Skeletal muscle cell (primary cell): ENCODE data around the gene GSTM4.
"Not testable (repeated sequence)": the region's sequence is repeated elsewhere in the genome, so short reads cannot be mapped to it uniquely, and the experiment has no call there.

Source experiments
- DNase-seq: peaks from one replicate; pipeline ENCODE4 v3.0.0-alpha.2; 2010; ENCODE audit warnings: low read depth
- H3K4me3 ChIP-seq: 2 replicates; pipeline ENCODE4 v1.5.1; 2011; ENCODE audit warnings: low read depth, mild to moderate bottlenecking, control low read depth, low read length, moderate library complexity

GSTM4 gene

DNA sequence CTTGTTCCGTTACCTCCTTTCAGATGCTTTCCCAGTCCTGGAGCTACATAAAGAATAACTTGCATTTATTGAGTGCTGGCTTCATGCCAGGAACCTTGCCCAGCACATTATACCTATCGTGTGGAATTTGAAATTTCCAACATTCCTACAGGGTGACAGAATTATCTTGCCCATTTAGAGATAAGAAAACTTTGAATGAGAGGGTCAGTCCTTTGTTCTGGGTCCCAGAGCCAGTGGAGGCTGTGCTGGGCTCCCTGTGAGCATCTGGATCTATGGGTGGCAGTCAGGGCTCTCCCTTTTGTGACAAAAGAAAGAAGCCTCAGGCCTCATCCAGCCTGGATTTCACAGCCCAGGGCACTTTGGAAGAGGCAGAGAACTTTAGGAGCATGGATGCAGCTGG lies 3.2 kb downstream of the GSTM4 start:
- no peak for DNase-seq
- H3K4me3 ChIP-seq: no peak overlapping the region

DNA sequence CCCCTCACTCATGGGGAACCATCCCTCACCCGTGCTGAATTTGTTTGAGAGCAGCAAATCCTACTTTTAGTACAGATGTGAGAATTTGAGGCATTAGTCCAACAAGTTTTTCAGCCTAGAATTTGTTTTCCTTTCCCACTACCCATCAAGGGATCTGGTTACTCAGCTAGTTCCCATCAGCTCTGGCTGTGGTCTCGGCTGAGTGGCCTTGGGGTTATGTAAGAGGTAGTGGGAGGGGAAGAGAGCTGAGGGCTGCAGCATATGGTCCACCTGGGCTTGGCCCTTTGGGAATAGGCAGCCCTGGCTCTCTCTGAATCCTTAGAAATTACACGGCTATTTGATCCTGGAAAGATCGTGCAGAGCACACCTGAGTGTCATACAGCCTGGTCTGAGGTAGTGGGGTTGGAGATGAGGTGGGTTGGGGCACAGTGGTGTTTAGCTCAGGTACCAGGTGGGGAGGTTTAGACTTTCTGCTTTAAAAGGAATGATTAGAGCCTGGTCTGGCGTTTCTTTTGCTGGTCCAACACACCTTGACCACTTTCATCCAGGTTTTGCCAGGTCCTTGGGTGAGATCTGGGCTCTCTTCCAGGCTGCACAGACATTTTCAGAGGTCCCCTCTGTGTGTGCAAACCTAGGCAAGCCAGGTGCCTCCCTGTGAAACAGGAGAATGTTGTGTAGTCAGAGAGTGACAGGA lies 4.2 kb downstream of the GSTM4 start:
- peak; percentile 25 for DNase-seq
- H3K4me3 ChIP-seq: no peak overlapping the region

DNA sequence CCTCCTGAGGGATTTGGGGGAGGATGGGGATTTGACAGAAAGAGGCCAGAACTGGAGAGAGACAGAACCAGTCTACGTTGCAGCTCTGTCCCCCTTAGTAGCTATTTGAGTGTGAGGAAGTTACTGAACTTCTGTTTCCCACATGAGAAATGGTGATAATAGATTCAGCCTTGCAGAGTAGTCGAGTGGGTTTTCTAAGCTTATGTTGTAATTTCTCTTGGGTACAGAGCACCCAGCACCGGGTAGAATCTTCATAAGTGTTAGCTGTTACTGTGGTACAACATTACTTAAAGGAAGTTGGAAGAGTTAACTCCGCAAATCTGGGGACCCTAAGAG lies 4.8 kb downstream of the GSTM4 start:
- not testable (repeated sequence) for H3K4me3 ChIP-seq, DNase-seq

DNA sequence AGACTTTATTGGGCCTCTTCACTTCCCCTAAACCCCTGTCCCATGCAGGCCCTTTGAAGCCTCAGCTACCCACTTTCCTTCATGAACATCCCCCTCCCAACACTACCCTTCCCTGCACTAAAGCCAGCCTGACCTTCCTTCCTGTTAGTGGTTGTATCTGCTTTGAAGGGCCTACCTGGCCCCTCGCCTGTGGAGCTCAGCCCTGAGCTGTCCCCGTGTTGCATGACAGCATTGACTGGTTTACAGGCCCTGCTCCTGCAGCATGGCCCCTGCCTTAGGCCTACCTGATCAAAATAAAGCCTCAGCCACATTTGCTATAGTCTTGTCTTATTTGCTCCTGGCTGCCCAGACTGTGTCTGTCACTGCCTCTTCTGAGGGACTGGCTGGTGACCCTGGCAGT lies 5.5 kb downstream of the GSTM4 start:
- H3K4me3 ChIP-seq: no peak overlapping the region
- no peak for DNase-seq

DNA sequence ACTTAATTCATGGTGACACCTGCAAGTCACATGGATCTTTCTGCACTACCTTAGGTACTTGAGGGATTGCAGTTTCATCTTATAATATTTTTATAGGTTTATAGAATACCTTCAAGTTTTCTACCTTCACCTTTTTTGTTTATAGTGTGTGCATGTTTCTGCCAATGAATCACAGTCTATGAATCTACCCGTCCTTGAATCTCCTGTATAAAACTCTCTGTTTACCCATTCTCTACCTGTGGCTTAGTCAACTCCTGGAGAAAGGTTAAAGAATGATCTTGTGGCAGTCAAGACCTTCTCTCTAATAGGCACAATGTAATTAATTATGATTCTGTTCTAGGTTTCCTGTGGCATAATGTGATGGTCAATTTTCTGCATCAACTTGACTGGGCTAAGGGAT lies 8.8 kb downstream of the GSTM4 start:
- H3K4me3 ChIP-seq: no peak overlapping the region
- no peak for DNase-seq

DNA sequence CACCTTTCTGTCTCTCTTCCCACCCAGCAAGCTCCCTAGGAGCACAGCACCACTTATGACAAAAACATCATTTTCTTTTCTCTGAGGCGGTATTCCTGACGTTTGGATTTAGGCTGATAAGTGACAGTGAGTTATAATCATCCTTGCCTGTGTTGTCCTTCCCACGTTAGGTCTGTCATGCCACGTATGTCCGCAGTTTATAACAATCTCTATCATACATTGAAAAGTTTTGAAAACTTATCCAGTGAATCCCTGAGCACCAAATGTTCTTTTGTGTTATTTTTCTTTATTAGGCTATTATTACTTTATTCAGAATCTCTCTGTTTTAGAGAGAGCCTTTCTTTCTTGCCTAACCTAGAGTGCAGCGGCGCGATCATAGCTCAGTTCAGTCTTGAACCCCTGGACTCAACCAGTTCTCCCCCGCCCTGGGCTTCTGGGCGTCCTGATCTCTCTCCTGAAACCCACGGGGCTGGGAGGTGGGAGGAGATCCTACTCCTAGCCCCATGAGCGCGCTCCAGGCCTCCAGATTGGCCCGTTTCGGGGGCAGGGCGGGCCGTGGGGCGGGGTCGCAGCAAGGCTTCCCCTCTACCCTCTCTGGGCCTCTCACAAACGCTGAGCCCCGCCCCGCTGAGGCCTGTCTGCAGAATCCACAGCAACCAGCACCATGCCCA lies 11.7 kb downstream of the GSTM4 start, which contains the start of gene GSTM2:
Gene GSTM2, plus strand, starts transcription at position 606 of the 671 bp plus-strand sequence. Its CDS starts 59 bp downstream, at position 665.
- DNase-seq: peak; percentile 64
- peak within 1 kb of the TSS; percentile 56 for H3K4me3 ChIP-seq

DNA sequence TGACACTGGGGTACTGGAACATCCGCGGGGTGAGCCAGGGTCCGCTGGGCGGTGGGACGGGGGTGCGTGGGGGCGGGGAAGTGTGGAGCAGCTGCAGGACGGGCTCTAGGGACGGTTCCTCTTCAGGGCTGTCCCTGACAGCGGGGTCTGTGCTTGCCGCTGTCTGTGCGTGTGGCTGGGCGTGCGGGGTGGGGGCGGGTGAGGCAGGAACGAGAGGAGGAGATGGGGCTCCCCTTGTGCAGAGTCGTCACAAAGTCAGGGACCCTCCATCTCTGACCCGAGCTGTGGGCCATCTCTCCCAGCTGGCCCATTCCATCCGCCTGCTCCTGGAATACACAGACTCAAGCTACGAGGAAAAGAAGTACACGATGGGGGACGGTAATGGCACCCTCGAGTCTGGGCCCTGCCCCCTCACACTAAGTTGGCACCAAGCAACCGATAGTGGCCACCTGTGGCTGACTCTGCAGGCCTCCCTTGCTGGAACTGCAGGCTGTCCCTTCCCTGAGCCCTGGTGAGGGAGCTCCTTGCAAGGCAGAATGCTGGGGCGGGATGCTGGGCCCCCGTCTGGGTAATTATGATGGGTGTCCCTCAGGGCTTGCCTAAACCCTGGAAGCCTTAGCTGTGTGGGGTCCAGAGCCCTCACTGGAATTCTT lies 12.3 kb downstream of the GSTM4 start:
- no peak for DNase-seq
- peak overlapping the region; percentile 56 for H3K4me3 ChIP-seq

DNA sequence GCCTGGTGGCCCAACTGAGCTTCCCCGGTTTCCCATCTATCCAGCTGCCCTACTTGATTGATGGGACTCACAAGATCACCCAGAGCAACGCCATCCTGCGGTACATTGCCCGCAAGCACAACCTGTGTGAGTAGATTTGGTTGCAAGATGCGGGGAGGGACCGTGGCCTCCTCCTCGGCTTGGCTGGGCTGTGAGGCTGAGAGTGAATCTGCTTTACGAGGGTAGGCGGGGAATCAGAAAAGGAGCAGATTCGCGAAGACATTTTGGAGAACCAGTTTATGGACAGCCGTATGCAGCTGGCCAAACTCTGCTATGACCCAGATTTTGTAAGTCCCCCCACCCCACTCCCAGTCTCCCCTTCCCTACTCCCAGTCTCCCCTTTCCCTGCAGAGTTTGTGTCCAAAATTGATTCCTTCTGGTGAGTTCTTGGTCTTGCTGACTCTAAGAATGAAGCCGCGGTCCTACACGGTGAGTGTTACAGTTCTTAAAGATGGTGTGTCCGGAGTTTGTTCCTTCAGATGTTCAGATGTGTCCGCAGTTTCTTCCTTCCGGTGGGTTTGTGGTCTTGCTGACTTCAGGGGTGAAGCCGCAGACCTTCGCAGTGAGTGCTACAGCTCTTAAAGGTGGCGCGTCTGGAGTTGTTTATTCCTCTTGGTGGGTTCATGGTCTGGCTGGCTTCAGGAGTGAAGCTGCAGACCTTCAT lies 13.5 kb downstream of the GSTM4 start:
- H3K4me3 ChIP-seq: no peak overlapping the region
- DNase-seq: no peak

DNA sequence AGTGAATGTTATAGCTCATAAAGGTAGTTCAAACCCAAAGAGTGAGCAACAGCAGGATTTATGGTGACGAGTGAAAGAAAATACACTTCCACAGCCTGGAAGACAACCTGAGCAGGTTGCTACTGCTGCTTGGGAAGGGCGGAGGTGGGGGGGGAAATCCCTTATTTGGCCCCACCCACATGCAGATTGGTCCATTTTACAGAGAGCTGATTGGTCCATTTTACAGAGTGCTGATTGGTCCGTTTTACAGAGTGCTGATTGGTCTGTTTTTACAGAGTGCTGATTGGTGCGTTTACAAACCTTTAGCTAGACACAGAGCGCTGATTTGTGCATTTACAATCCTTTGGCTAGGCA lies 14.0 kb downstream of the GSTM4 start:
- H3K4me3 ChIP-seq, DNase-seq: not testable (repeated sequence)

DNA sequence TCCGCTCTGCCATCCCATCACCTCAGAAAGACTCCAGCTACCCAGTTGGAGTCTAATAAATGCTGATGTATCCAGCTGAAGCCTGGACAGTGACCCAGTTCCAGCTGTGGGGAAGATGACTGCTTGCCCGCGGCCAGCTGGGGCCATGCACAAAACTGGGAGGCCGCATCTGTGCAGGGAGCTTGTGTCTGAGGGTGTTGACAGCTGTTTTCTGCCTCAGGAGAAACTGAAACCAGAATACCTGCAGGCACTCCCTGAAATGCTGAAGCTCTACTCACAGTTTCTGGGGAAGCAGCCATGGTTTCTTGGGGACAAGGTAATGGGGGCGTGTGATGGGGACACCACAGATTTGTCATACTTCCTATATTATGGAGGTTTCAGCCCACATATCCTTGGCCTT lies 15.2 kb downstream of the GSTM4 start:
- no peak for DNase-seq
- no peak overlapping the region for H3K4me3 ChIP-seq

DNA sequence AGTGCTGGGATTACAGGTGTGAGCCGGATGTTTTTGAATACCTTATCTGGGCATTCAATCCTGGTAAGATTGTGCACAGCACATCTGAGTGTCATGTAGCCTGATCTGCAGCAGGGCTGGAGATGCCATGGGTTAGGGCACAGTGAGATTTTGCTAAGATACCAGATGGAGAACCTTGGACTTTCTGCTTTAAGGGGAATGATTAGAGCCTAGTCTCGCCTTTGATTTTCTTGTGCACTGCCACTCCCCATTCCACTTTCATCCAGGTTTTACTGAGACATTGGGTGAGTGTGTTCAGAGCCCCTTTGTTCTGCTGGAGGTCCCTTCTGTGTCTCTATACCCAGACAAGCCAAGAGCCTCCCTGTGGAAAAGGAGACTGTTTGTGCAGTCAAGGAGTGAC lies 18.0 kb downstream of the GSTM4 start:
- not testable (repeated sequence) for H3K4me3 ChIP-seq, DNase-seq

DNA sequence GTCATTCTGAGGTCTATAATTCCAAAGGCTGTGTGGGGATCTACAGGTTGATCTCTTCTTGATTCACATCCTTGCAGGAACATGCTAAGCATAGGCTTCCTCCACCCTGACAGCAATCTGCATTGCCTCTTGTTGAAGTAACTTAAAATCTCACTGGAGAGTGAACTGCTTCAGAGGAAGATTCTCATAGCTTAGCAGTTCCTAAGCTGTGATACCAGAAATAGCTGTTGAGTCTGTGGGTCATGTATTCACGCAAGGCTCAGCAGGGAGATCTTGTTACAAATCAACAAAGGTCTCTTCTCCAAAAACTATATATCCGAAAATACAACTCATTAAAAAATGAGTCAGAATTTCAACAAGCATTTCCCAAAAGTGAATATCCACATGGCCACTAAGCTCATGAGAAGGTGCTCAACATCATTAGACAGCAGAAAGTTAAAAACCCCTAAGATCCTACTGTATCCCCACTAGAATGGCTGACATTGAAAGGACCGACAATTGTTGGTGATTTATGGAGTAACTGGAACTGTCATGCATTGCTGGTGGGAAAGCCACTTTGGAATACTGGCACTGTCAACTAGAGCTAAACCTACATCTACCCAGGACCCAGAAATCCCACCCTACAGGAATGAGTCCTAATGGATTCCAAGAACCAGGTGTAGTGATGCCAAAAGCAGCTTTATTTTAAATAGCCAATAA lies 20.9 kb downstream of the GSTM4 start:
- not testable (repeated sequence) for DNase-seq, H3K4me3 ChIP-seq

DNA sequence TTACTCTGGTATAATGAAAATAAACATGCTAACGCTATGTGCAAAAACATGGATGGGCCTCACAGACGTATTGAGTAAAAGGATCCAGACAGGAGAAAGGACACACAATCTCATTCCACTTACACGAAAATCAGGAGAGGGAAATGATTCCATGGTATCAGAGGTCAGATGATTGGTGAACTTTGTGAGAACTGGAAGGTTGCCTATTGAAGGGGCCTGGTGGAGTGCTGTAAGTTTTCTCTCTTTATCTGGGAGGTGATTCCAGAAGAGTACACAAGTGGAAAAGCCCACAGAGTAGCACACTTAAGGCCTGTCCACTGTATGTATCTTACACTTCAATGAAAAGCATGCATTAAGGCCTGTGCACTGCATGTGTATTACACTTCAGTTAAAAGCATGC lies 21.6 kb downstream of the GSTM4 start:
- H3K4me3 ChIP-seq: no peak overlapping the region
- no peak for DNase-seq

DNA sequence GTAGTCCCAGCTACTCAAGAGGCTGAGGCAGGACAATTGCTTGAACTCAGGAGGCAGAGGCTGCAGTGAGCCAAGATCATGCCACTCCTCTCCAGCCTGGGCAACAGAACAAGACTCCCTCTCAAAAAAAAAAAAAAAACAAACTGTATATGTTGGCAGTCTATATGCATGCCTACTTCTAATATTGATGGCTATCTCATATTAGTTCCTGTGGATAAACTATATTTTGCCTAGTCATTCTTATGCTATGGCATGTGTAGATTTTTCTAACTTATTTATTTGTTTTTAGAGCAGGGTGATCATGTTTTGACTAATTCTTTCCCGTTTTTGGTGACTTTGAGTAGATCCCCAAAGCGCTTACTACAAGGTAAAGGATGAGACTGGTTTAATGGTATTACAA lies 22.7 kb downstream of the GSTM4 start:
- DNase-seq: not testable (repeated sequence)

DNA sequence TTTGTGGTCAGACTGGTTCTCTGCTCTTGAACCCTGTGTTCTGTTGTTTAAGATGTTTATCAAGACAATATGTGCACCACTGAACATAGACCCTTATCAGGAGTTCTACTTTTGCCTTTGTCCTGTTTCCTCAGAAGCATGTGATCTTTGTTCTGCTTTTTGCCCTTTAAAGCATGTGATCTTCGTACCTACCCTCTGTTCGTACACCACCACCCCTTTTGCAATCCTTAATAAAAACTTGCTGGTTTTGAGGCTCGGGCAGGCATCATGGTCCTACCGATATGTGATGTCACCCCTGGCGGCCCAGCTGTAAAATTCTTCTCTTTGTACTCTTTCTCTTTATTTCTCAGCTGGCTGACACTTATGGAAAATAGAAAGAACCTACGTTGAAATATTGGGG lies 28.9 kb downstream of the GSTM4 start:
- DNase-seq: not testable (repeated sequence)

More for the DNA sequence above, 22.7 kb downstream of the GSTM4 start:
- not testable (repeated sequence) for H3K4me3 ChIP-seq

DNA sequence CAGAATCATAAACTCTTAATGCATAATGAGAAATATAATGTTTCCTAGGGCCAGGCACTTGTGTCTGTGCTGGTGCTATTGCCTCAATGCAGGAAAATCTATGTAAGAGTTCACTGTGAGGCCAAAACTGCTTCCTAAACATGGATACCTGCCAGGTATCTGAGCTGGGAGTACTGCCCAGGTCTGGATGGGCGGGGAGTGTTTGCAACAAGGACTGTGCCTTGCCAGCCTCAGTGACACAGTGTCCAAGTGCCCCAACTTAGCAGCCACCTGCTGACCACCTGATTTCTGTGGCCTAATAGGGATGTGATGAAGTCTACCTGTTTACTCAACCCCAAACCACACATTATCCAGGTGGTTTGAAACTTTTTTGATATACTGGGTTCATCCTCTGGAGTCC lies 29.5 kb downstream of the GSTM4 start:
- DNase-seq, H3K4me3 ChIP-seq: not testable (repeated sequence)

More for the DNA sequence above, 28.9 kb downstream of the GSTM4 start:
- not testable (repeated sequence) for H3K4me3 ChIP-seq

DNA sequence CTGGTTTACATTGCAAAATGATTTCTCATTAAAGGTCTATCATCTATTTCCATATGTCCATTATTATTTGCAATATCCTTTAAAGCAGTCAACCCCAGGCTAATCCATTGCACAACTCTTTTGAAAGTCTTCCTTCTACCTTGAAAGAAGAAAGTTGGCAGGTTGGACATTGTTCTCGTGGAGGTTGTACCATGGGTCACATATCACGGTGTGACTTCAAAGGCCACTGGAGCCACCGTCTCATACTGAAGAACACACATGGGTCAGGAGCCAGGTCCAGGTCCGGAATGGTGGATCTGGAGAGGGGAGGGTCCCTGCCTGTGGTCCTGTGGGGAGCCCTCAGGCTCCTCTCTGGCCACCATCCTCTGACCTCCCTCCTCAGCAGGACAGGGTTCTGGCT lies 30.0 kb downstream of the GSTM4 start:
- DNase-seq, H3K4me3 ChIP-seq: not testable (repeated sequence)

DNA sequence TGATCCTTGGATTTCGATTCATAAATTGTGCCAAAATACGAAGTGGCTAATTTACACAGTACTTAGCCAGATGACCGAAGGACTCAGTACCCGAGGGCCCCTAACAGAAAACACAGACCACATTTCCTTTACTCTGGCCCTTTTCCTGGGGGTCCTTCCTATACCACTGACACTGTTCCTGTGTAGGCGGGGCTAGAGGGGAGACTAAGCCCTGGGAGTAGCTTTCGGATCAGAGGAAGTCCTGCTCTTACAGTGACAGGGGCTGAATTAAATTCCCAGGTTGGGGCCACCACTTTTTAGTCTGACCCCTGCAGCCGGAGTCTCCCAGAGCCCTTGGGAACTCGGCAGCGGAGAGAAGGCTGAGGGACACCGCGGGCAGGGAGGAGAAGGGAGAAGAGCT lies 31.2 kb downstream of the GSTM4 start:
- peak overlapping the region; percentile 53 for H3K4me3 ChIP-seq
- DNase-seq: not testable (repeated sequence)

DNA sequence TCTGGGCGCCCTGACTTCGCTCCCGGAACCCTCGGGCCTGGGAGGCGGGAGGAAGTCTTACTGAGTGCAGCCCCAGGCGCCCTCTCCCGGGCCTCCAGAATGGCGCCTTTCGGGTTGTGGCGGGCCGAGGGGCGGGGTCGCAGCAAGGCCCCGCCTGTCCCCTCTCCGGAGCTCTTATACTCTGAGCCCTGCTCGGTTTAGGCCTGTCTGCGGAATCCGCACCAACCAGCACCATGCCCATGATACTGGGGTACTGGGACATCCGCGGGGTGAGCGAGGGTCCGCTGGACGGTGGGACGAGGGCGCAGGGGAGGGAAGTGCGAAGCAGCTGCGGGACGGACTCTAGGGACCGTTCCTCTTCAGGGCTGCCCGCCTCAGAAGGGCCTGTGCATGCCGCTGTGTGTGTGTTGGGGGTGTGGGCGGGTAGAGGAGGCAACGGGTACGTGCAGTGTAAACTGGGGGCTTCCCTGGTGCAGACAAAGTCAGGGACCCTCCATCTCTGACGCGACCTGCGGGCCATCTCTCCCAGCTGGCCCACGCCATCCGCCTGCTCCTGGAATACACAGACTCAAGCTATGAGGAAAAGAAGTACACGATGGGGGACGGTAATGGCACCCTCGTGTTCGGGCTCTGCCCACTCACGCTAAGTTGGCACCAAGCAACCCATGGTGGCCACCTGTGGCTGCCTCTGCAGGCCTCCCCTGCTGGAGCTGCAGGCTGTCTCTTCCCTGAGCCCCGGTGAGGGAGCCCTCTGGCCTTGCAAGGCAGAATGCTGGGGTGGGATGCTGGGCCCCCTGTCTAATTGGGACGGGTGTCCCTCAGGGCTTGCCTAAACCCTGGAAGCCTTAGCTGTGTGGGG lies 32.0 kb downstream of the GSTM4 start, which contains the start of gene GSTM1:
Gene GSTM1, plus strand, starts transcription at position 177 of the 859 bp plus-strand sequence. Its CDS starts 57 bp downstream, at position 234.
- DNase-seq: peak; percentile 22
- H3K4me3 ChIP-seq: peak within 1 kb of the TSS; percentile 53
